GM19438 (cell line): ENCODE results near the gene DHRS1.

Source experiments
- ATAC-seq: cut with Tn5 transposase; IDR thresholded peaks from one replicate; pipeline ENCODE4 v1.9.1; 2021; ENCODE audit warnings: low read depth; ENCODE audit not compliant: unreplicated experiment

The DHRS1 gene

DNA sequence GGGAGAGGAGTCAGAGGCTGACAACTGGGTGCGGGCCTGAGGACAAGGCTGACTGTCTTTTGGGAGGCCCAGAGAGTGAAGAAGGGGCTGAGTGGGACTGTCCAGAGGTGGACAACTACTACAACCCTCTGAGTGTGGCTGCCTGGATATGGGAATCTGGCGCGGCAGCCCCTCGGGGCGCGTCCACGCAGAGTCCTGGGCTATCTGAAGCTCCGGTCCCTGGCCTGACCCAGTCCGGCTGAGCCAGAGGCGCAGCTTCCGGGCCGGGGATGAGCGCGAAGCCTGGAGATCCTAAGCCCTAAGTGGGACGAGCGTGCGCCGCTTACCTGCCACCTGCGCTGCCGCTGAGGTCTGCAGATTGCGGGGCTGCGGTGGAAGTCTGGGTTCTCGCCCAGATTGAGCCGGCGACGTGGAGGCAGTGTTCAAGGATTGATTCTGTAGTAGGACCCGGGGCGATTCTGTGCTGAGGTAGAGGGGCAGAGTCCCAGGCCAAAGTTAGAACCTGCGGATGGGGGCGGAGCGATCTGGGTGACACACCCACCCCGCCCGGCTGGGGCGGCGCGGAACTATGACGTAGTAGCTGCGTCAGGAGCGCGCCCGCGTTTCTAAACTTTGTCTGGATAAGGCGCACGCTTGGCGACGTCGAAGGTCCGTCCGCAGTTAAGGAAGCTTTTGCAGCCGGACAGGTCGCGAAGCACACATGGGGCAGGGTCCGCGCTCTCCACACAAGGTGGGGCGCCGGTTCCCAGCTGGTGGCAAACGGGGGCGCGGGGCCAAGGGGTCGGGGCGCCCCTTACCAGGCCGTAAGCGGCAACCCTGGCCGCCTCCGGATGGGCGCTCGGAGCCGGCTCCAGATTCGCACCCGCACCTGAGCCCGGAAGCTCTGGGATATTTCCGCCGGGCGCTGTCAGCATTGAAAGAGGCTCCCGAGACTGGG lies at the start of gene DHRS1, which contains the start of gene NOP9:
Gene DHRS1, minus strand, starts transcription at position 526 of the 937 bp plus-strand sequence. CDS start 674 bp downstream, outside the sequence.
Gene NOP9, plus strand, starts transcription at position 596 of the 937 bp plus-strand sequence. Its CDS starts 105 bp downstream, at position 701.
- peak; percentile 72 for ATAC-seq

DNA sequence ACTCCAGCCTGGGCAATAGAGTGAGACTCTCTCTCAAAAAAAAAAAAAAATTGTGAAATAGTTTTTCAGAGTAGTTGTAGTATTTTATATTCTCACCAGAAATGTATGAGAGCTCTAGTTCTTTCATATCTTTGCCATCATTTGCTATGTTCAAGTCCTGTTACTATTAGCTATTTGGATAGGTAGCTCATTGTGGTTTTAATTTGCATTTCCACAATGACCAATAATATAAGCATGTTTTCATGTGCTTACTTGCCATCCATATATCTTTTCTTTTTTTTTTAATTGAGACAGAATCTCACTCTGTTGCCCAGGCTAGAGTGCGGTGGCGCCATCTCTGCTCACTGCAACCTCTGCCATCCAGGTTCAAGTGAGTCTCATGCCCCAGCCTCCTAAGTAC lies 48.6 kb upstream of the DHRS1 start:
- ATAC-seq: no peak

DNA sequence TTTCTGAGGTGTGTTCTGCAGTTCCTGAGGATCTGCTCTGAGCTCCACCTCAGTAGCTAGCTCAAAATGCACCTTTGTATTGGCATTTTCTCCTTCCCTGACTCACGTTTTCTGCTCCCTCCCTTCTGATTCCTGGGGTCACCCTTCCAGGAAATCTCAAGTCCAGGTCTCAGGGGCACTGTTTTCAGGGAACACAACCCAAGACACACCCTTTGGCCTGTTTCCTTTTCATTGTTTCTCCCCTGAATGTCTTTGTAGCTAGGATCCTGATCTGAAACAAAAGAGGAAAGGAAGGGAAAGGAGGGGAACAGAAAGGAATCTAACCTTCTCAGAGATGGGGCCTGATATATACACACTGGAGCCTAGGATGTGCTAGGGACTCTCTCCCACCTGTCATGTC lies 47.6 kb upstream of the DHRS1 start:
- ATAC-seq: no peak

DNA sequence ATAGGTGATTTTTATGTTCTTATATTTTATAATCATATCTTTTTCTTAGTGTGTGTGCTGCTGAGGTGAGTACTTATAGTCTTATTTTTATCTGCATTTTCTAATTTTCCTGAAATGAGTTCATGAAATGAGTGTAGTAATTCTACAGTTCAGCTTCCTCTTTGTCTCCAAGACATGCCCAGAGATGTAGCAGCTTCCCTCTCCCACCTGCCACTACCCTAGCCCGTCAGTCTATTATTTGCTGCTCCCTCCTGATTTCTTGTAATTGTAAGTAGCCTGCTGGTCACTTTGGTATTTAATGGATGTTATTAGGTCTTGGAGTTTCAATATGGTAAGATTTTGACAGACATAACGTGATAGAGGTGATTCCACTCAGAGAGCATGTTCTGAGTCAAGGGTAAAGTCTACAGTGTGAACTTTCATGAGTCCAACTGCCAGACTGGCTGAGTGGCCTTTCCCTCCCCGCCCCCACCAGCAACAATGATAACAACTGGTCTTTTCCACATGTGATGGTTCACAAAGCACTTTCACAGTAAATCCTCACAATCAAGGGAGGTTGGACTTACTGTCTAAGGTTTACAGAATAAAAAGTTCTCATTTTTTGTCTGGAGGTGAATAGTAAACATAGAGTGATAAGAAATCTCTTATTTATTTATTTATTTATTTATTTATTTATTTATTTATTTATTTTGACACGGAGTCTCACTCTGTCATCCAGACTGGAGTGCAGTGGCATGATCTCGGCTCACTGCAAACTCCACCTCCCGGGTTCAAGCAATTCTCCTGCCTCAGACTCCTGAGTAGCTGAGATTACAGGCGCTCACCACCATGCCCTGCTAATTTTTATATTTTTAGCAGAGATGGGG lies 44.4 kb upstream of the DHRS1 start:
- no peak for ATAC-seq

DNA sequence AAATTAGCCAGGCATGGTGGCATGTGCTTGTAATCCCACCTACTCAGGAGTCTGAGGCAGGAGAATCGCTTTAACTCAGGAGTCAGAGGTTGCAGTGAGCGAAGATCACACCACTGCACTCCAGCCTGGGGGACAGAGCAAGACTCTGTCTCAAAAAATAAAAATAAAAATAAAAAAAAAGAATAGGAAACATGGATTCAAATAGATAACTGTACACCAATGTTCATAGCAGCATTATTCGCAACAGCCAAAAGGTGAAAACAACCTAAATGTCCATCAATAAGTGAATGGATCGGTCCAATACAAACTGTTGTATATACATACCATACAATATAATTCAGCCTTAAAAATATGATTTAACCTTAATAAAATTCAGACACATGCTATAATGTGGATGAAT lies 43.3 kb upstream of the DHRS1 start:
- no peak for ATAC-seq

DNA sequence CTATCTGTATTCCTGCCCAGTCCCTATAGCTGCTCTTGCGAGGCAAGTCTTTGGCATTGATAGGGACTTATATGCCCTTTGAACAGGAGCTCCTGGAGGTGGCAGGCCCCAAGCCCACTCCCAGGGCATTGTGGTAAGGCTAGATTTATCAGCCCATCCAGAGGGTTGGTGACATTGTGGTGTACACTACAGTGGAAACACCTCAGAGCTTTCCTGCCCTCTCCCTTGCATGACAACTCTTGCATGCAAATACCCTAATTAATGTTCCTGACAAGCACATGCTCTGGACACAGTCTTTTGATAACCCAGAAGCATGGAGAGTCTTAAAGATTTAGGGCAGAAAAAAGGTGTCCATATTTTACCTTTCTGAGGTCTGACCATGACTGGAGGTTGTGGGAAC lies 41.0 kb upstream of the DHRS1 start:
- ATAC-seq: no peak

DNA sequence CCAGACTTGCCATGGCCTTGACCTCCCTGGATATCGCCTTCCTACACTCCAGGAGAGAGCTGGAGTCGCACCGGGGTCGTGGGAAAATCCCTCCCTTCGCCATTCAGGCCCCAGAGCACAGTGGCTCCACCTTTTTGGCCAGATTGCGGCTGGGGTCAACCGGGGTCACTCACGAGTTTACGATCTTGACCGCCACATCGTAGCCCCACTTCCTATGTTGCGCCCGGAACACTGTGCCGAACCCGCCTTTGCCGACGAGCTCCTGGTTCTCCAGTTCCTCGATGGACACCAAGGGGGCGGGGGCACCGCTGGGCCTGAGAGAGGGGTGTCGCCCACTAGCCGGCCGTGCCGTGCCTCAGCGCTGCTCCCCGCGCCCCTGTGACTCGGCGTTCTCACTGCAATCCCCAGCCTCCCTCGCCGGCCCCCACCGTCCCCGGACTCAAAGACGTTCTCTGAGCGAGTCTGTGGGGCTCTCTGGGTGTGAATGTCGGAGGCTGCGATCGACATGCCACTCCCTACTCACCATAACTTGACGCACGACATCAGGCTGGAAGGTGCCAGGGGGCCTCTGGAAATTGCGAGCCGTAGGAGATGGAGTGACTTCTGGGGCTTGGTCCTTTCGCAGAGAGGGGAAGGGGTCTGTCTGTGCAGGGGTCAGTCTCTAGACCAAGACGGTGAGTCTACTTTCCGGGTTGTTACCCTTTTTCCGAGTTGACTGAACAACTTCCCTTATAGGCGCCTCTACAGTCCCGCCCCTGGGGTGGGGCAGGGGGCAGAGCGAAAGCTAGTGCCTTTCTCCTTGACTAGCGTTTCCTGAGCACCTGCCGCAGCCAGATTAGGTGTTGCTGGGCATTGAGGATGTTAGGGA lies 39.9 kb upstream of the DHRS1 start, which contains the start of gene RIPK3:
Gene RIPK3, minus strand, starts transcription at position 708 of the 868 bp plus-strand sequence. Its CDS starts 165 bp downstream, at position 543.
- peak; percentile 96 for ATAC-seq

DNA sequence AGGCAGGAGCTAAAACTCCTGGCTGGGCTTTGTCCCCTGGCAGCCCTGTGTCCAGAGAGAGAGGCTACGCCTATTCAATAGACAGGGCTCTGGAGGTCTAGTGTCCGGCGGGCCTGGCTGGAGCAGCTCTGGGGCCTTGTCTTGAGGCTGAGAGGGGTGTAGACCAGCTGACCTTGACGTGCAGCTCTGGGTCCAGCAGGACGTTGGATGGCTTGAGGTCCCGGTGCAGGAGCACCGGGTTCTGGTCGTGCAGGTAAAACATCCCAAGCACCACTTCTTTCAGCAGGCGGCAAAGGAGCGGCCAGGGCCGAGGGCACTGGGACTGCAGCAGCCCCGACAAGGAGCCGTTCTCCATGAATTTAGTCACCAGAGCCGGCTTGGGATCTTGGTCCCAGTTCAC lies 39.3 kb upstream of the DHRS1 start:
- no peak for ATAC-seq

DNA sequence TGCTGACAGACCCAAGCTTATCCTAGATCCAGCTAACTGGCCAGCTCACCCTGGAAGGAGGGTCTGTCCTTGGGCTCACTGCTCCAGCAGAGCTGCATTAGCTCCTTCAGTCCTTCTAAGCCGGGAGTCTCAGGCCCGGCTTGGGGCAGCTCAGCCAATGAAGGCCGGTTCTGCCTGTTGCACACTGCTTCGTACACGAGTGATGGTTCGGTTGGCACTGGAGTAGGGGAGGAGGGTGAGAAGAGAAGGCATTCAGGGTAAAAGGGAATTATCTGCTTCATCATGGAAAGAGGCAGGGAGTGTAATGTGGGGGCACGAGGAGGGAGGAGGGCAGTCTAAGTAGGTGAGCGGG lies 38.2 kb upstream of the DHRS1 start:
- no peak for ATAC-seq

DNA sequence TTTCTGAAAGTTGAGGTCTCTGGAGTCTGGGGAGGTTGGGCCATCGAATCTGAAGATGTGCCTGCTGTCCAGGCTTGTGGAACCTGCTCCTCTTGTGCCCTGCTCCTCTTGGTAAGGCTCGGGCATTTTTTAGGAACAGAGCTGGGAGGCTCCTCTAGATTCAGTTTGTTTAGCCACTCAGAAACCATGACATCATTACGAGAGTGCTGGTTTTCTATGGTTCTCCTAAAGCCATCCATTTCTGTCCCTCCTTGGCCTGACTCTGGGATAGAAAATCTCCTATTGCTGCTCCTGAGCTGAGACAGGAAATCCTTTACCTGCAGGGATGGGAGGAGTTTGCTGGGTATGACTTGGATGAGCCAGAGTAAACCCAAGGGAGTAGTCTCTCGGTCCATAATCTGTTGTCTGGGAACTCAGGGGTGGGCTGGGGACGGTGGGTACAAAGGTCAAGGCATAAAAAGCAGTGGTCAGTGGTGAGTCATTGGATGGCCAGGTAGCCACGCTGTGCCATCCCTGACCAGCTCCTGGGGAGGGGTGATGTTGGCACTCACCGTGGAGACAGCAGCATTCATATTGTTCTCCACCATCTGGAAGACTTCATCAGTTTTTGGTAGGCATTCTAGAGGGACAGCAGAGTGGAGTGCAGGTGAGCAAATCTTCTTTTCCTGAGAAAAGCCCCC lies 37.7 kb upstream of the DHRS1 start:
- no peak for ATAC-seq

DNA sequence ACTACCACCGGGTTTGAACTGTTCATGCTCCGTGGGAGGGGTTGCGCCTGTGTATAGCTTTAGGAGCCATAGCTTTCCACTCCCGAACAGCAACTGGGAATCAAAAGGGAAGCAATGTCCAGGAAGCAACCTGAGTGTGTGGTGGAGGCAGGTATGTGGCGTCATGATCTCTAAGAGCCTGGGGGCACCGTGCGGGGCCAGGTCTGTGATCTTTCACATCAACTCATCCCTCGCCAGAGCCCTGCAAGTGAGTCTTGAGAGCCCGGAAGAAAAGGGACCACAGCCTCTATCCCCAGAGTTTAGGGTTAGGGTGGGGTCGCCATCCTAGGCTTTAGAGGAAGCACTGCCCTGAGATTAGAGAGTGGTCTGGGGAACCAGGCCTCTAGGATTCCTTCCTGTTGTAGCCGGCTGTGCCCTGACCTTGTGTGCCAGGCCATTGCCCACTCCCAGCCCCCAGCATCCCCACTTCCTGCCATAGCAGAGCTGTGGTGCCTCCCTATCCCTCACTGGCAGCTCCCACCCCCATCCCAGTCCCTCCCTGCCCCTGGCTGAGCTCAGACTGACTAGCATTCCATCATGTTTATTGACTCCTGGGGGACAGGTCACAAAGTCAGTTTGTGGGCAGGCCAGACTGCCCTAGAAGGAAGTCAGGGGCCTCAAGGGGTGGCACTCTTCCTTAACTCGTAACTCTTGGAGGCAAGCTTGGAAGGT lies 36.0 kb upstream of the DHRS1 start:
- ATAC-seq: no peak

DNA sequence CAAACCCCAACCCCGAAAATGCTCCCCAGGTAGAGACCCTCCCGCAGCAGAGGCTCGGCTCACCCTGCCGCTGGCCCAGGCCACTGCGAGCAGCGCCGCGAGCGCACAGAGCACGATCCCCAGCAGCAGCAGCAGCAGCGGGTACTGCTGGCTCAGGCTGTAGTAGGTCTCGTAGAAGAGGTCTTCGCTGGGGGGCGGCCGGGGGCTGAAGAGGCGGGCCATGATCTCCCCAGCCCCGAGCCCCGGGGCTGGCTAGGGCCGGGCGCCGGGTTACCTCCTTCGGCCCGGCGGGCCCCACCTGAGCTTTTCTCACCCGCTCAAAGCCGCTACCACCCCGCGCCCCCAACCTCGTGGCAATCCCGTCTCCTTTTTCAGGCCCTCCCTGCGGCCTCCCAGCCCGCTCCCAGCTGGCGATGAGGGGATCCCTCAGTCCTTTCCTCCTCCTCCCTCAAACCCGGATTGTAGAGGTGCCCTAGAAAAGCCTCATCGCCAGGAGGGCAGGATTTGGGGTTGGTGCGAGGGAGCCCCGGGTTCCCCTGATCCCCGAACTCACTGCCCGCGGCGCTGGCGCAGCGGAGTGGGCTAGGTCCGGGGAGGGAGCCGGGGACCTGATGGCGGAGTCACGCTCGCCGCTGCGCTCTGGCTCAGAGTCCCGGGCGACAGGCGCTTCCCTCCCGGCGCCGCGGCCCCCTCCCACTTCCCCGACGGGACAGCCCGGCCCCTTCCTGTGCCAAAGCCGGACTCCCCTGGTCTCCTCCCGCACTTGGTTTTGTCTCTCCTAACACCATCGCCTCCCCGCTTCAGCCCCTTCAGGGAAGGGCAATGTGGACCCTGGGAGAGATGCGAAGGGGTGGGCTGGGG lies 35.1 kb upstream of the DHRS1 start, which contains the start of gene ADCY4:
Gene ADCY4, minus strand, starts transcription at position 641 of the 861 bp plus-strand sequence. Its CDS starts 419 bp downstream, at position 222.
- no peak for ATAC-seq

DNA sequence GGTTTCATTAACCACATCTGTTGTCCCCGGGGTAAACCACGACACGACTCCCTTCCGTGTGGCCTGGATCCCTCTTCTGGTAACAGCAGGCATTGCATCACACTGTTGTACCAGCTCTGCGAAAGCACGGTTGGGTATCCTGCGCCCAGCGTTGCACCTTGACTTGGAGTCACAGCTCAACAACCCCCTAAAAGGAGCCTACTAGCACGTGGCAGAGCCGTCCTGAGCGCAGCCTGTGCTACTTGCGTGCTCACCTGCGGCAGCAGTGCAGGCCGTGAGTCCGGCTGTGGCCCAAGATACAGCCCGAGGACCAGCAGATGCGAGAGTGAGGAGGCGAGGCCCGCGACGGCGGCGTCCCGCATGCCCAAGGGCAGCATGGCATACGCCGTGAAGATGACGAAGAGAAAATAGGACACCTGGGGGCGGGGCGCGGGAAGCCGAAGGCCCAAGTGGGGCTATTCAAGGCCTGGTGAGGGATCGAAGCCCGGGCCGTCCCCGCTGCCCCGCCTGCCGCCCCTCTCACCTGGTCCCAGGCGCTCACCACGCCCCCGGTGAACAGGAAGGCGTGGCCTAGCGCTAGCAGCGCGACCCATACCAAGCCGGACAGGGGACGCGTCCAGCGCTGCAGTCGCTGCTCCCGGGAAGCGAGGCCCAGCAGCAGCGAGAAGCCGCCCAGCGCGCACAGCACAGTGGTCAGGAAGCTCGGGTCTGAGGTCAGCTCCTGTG lies 32.9 kb upstream of the DHRS1 start:
- peak; percentile 92 for ATAC-seq

DNA sequence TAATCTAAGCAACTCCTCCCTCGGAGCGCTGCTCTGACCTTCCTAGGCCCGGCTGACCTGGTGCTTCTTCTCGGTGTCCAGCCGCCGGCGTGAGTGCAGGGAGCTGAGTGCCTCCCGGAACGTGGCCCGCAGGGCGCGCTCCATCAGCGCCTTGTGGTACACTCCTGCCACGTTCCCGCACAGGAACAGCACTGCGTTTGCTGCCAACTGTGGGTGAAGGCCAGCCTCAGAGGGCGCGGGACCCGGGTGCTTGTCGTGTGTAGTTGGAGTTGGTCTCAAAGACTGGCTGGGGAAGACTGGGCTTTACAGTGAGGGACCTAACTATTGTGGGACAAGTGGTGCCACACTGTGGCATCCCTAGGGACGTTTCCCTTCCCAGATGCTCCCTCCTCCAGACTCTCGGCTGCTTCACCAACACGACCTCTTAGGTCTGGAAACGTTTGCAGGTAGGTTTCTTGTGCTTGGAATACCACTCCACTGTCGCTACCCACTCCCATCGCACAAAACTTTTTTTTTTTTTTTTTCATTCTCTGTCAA lies 32.2 kb upstream of the DHRS1 start:
- ATAC-seq: no peak

DNA sequence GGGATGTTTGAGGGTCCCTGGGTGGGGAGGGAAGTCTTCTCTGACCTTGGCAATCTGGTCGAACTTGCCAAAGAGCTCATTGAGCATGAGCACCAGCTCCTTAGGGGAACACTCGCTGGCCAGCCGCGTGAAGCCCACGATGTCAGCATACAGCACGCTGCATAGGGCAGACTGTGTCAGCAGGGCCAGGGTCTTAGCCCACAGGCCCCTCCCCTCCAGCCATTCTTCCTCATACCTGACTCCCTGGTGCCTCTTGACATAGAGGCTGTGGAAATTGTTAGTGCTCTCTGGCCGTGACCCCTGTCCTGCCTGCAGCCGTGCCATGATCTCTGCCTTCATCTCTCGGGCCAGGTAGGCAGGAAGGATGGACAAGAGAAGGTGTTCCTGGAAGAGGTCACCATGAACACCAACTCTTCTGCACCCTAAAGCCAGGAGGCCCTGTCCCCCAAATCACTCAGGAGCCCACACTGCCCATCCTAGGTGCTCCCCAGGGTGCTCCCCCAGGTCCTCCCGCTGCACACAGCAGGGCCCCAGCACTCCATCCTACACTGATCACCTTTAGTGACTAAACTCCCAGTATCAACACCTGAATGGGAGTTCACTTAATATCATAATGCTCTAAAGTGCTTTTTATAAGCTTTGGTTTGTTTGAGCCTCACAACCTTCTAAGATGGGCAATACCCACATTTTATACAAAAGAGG lies 31.5 kb upstream of the DHRS1 start:
- ATAC-seq: no peak

DNA sequence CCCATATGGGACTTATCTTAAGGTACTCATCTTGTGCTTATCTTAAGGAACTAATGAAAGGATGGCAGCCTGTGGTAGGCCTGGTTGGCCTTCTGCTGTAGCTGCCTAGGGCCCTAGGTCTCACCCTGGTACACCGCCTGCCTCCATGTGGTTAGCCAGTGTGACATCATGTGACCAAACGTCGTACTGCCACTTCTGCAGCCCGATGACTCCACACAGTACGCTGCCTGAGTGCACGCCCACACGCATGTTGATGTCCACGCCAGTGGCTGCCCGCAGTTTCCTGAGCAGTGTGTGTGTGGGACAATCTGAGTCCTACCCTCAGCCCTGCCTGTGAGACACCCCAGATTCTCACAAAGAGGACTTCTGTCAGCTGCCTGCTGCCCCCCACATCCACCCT lies 30.2 kb upstream of the DHRS1 start:
- ATAC-seq: no peak
